Activated T-cell treated with anti-CD3 and anti-CD28 coated beads, Interleukin-2, amount 50 U/mL, for 48 hours (primary cell): ENCODE measurements around the gene MVK.

Experiments
- DNase-seq, 2 experiments: peaks; one replicate each; pipeline ENCODE4 v3.0.0-alpha.2; 2020

The MVK gene

GRCh38 chr12:109638735-109639134 lies 65.1 kb downstream of the MVK start:
- no peak for DNase-seq

GRCh38 chr12:109639151-109639872 lies 65.7 kb downstream of the MVK start:
- no peak for DNase-seq

GRCh38 chr12:109640961-109641360 lies 67.4 kb downstream of the MVK start:
- no peak for DNase-seq

- no peak for DNase-seq
Observed at GRCh38 chr12:109641422-109641821, 67.8 kb downstream of the MVK start.

- DNase-seq = no peak
Observed at GRCh38 chr12:109642506-109643132, 69.0 kb downstream of the MVK start.

- DNase-seq = no peak
Observed at GRCh38 chr12:109645194-109645593, 71.6 kb downstream of the MVK start.

- no peak for DNase-seq
Observed at GRCh38 chr12:109645708-109646107, 72.1 kb downstream of the MVK start.
